Activated T-cell treated with anti-CD3 and anti-CD28 coated beads for 48 hours (primary cell): ENCODE measurements around the gene LAMC1.

ENCODE experiments used
- DNase-seq: peaks from one replicate; pipeline ENCODE4 v3.0.0-alpha.2; 2020; ENCODE audit warnings: low read depth

LAMC1 gene

DNA sequence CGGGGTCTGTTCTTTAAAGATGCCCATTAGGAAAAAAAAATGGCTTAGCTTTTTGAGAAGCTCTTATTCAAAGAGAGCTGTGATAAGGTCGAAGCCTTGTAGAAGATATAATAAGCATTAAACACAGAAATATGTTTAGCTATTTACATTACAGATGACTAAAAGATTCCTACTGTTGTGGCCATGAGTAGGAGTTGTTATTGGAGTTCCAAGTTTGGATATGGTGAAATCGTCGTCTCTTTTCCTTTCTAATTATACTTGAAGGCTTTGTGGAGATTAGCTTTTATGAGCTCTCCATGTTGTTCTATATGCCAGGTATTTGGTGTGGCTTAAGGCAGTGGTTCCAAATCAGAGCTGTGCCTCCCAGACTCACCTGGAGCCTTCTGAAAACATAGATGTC, 82.9 kb downstream of the LAMC1 start:
- no peak for DNase-seq

DNA sequence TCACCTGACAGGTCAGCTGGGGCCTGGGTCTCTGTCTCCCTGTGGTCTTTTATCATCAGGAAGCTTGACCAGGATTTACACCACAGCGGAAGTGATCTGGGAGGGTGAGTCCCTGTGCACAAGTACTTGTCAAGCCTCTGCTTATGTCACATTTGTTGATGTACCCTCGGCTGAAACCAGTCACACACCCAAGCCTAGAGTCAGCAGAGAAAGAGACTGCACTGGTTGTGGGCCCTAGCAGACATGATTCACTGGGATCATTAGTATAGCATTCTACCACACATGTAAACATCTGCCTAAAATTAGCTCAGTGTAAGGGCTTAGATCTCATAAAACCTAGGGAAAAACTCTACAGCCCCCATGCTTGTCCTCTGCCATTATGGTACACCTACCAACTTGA, 83.5 kb downstream of the LAMC1 start:
- DNase-seq: no peak

GRCh38 chr1:183110326-183110880, 87.2 kb downstream of the LAMC1 start:
- DNase-seq: no peak

- no peak for DNase-seq
These were observed 91.2 kb downstream of the LAMC1 start for GRCh38 chr1:183114441-183114840.

DNA sequence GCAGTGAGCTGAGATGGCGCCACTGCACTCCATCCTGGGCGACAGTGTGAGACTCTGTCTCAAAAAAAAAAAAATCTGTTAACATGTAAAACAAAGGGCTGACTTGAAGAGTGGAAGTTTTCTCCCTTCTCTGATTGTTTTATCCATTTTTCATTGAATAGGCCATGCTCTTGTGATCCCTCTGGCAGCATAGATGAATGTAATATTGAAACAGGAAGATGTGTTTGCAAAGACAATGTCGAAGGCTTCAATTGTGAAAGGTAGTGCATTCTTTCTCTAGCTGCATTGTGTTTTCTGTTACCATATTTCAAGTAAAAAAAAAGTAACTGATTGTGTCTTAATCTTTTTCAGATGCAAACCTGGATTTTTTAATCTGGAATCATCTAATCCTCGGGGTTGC, 93.2 kb downstream of the LAMC1 start:
- DNase-seq: no peak

- DNase-seq: no peak
These were observed 98.4 kb downstream of the LAMC1 start for GRCh38 chr1:183121609-183122008.

- DNase-seq: no peak
These were observed 101.0 kb downstream of the LAMC1 start for GRCh38 chr1:183124259-183124658.

GRCh38 chr1:183125279-183125999, 102.2 kb downstream of the LAMC1 start:
- no peak for DNase-seq

DNA sequence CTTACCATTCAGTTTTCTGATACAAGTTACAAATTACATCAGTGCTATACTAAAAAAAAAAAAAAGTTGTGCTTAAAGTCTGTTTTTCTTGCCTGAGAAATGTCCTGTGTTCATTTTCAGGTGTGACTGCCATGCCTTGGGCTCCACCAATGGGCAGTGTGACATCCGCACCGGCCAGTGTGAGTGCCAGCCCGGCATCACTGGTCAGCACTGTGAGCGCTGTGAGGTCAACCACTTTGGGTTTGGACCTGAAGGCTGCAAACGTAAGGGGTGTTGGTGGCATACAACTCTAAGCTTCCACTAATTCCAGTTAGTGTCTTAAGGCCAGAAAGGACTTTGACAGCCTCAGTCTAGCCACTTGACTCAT, 102.8 kb downstream of the LAMC1 start:
- no peak for DNase-seq

GRCh38 chr1:183126528-183126927, 103.3 kb downstream of the LAMC1 start:
- no peak for DNase-seq

- DNase-seq: no peak
These were observed 106.9 kb downstream of the LAMC1 start for GRCh38 chr1:183129921-183130690.

- no peak for DNase-seq
These were observed 107.9 kb downstream of the LAMC1 start for GRCh38 chr1:183131166-183131565.

DNA sequence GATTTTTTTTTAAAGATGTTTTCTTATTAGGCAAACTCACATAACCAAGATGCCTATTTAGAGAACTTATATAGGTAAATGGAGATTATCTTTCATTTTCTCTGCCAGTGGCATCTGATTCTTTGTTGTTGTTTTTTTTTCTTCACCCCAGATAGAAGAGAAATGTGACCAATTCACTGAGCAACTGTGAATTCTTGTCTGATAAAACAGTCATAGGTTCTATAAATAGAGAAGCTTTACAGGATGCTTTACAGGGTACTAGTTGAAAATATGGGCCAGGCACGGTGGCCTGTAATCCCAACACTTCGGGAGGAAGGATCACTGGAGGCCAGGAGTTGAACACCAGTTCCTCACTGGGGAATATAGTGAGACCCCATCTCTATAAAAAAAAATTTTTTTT, 112.1 kb downstream of the LAMC1 start:
- DNase-seq: no peak

- DNase-seq: no peak
These were observed 114.6 kb downstream of the LAMC1 start for GRCh38 chr1:183137782-183138181.

GRCh38 chr1:183138301-183138700, 115.1 kb downstream of the LAMC1 start:
- DNase-seq: no peak

GRCh38 chr1:183139281-183139942, 116.2 kb downstream of the LAMC1 start:
- DNase-seq: no peak

- no peak for DNase-seq
These were observed 117.4 kb downstream of the LAMC1 start for GRCh38 chr1:183140633-183141032.

- DNase-seq: no peak
These were observed 119.0 kb downstream of the LAMC1 start for GRCh38 chr1:183142171-183142570.

DNA sequence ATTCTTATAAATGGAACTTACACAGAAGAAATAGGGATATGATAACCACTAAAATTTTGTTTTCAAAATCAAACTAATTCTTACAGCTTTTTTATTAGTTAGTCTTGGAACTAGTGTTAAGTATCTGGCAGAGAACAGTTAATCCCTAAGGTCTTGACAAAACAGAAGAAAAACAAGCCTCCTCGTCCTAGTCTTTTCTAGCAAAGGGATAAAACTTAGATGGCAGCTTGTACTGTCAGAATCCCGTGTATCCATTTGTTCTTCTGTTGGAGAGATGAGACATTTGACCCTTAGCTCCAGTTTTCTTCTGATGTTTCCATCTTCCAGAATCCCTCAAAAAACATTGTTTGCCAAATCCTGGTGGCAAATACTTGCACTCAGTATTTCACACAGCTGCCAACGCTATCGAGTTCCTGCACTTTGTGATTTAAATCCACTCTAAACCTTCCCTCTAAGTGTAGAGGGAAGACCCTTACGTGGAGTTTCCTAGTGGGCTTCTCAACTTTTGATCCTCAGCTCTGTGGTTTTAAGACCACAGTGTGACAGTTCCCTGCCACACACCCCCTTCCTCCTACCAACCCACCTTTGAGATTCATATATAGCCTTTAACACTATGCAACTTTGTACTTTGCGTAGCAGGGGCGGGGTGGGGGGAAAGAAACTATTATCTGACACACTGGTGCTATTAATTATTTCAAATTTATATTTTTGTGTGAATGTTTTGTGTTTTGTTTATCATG, 120.5 kb downstream of the LAMC1 start:
- no peak for DNase-seq

GRCh38 chr1:183144752-183145151, 121.5 kb downstream of the LAMC1 start:
- no peak for DNase-seq

DNA sequence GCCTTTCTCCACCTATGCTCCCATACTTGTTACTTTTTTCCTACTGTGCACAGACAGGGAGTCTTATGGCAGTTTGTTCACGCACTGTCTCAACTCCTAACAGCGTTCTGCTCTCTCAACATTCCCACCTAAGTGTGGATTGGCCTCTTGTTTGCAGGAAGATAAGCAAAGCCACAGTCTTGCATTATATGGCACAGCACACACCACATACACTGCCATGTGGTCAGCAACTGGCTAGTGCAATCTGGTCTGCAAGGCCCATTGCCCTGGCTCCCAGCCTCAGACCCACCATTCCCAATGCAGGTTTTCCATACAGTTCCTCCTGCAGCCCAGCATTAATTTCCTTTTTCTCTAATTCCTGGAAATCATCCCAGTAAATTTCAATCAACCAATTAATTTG, 124.5 kb downstream of the LAMC1 start:
- no peak for DNase-seq

- no peak for DNase-seq
These were observed 125.4 kb downstream of the LAMC1 start for GRCh38 chr1:183148599-183148998.
